Esophagus muscularis mucosa (tissue), 4 donors: ENCODE measurements around the gene MT1X. TPM values are rescaled to one million over a fixed set of nuclear protein-coding genes. Genes with fewer than 3 reads are reported as not detected.

ENCODE experiments used
- DNase-seq: peaks from one replicate; pipeline ENCODE4 v3.0.0-alpha.2; 2017; ENCODE audit errors: extremely low spot score
- H3K27ac ChIP-seq, 4 donors: fragments of 200-600 bp; sonication (generic); replicated peaks in 1 of 4; 1 replicate in 3 of 4; 2 replicates in 1 of 4; pipeline ENCODE4 v1.5.1; 2016 to 2019; ENCODE audit warnings: mild to moderate bottlenecking in 1 of 4
- H3K27me3 ChIP-seq, 4 donors: fragments of 200-600 bp; sonication (generic); one replicate each; pipeline versions ENCODE4 v1.5.1 to v1.6.0; 2016 to 2019
- H3K36me3 ChIP-seq, 4 donors: fragments of 200-600 bp; sonication (generic); one replicate each; pipeline ENCODE4 v1.5.1; 2016 to 2019
- H3K4me1 ChIP-seq, 4 donors: fragments of 200-600 bp; sonication (generic); one replicate each; pipeline ENCODE4 v1.5.1; 2016 to 2019
- H3K4me3 ChIP-seq, 4 donors: fragments of 200-600 bp; sonication (generic); 1 replicate in 2 of 4; 2 replicates in 2 of 4; pipeline ENCODE4 v1.5.1; 2016 to 2019; ENCODE audit warnings: mild to moderate bottlenecking in 4 of 4, moderate library complexity in 1 of 4
- H3K9me3 ChIP-seq, 4 donors: fragments of 200-600 bp; sonication (generic); 1 replicate in 3 of 4; 2 replicates in 1 of 4; pipeline ENCODE4 v1.5.1; 2016 to 2019
- EP300 ChIP-seq: sonication (generic); formaldehyde crosslinking; IDR thresholded peaks from one replicate; pipeline ENCODE4 v1.6.1; 2017; ENCODE audit warnings: antibody characterized with exemption
- POLR2A ChIP-seq: fragments of 450-650 bp; IDR thresholded peaks from one replicate; pipeline ENCODE4 v1.6.1; 2017; ENCODE audit warnings: antibody characterized with exemption, moderate library complexity, mild to moderate bottlenecking, low read depth
- POLR2AphosphoS5 ChIP-seq, 2 donors: sonication (generic); formaldehyde crosslinking; IDR thresholded peaks; one replicate each; pipeline ENCODE4 v1.6.1; 2017; ENCODE audit warnings: antibody characterized with exemption in 2 of 2
- WGBS: methylation state at CpG from one replicate; pipeline ENCODE4 v1.1.5; 2018; 5-methylcytosine and 5-hydroxymethylcytosine counted together
- intact Hi-C: fragments of 100-400 bp; cut with DNase I; formaldehyde crosslinking; loops from one replicate; pipeline ENCODE4 v1.15.1; 2023
- total RNA-seq, 4 donors: library from RNA; depleted of rRNA; stranded (reverse); fragments of >200 nt; gene quantifications; one replicate each; pipeline versions ENCODE4 v1.1.0 to v1.2.1, GENCODE V29; 2016
- TF ChIP-seq, protein P1 (sequence below), 3 experiments: fragments of 200-600 bp in 2 of 3; fragments of 450-650 bp in 1 of 3; sonication (generic) in 2 of 3; IDR thresholded peaks; one replicate each; pipeline ENCODE4 v1.5.1; 2017 to 2019; ENCODE audit warnings: antibody characterized with exemption in 3 of 3, mild to moderate bottlenecking in 2 of 3, moderate library complexity in 1 of 3

The MT1X gene
- total RNA-seq, 4 donors from 2014 or later, result 283 to 1,221 (median 512) TPM

DNA sequence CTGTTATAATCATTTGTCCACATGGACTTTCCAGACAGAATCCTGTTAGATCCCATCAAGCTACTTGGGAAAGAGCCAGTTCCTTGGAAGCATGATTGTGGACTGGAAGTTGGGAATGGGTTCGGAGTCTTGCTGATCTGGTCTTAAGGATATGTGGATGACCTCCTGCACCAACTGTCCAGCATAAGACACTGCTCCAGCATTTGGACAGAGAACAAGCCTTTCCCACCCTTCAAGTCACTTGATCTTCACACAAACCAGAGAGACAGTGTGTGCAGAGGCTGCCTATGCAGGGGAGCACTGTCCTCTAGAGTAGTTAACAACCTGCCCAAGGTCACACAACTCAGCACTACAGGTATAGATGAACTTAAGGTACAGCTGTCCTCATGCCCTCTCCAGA is 36.4 kb upstream of the MT1X start:
- TF ChIP-seq POLR2AphosphoS5 (IDR thresholded peaks at IDR 0.05) (no peak), POLR2A (no peak), EP300 (no peak)
- TF ChIP-seq, protein P1, sequence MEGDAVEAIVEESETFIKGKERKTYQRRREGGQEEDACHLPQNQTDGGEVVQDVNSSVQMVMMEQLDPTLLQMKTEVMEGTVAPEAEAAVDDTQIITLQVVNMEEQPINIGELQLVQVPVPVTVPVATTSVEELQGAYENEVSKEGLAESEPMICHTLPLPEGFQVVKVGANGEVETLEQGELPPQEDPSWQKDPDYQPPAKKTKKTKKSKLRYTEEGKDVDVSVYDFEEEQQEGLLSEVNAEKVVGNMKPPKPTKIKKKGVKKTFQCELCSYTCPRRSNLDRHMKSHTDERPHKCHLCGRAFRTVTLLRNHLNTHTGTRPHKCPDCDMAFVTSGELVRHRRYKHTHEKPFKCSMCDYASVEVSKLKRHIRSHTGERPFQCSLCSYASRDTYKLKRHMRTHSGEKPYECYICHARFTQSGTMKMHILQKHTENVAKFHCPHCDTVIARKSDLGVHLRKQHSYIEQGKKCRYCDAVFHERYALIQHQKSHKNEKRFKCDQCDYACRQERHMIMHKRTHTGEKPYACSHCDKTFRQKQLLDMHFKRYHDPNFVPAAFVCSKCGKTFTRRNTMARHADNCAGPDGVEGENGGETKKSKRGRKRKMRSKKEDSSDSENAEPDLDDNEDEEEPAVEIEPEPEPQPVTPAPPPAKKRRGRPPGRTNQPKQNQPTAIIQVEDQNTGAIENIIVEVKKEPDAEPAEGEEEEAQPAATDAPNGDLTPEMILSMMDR (IDR thresholded peaks at IDR 0.05), result no peak
- Histone ChIP-seq H3K4me3 (no peak overlapping the region), H3K36me3 (no peaks in the 10 kb centered on the region), H3K27me3 (peaks cover 0 to 88% (median 5%) of the 10 kb centered on the region in 4 donors), H3K27ac (no peak overlapping the region), H3K4me1 (peaks cover 0 to 20% (median 14%) of the 10 kb centered on the region in 4 donors), H3K9me3 (no peaks in the 10 kb centered on the region)
- intact Hi-C loops, result no loop called here
- DNase-seq, result no peak
- 10% methylated on average over 1 of the region's 1 CpG for WGBS

DNA sequence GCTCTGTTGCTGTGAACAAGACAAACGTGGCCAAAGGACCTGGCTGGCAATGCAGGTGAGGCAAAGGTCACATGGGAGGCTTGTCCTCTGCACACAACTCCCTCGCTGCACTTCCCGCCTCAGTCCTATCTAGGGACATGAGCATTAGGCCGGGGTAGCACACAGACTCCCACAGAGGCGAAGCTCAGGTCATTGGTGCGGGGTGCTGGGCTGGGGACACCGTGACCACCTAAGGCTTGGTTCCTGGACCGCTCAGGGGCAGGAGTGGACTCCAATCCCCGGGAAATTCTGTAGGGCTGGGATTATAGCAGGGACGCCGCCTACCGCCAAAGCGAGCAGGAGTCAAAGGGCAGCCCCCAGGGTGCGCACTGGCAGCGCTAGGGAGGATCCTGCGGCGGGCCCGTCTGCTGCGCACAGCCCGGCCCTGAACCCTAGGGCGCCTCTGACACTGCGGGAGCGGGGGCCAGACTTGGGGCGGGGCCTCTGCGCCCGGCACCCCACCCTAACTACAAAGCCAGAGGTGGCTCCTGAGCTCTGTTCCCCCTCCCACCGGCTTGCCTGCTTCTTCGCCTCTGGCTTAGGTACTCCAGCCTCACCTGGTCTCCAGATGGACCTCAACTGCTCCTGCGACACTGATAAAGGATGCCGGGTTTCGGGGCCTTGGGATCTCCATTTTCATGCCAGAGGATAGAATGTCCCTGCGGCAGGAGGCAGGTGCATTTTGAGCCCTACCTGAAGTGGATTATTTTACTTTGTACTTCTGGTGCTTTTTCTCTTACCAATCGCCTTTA is 34.4 kb upstream of the MT1X start:
- H3K4me3 ChIP-seq, result no peak overlapping the region
- H3K27ac ChIP-seq, result no peak overlapping the region
- H3K4me1 ChIP-seq, result peaks cover 0 to 15% (median 12%) of the 10 kb centered on the region in 4 donors
- no peaks in the 10 kb centered on the region for H3K9me3 ChIP-seq
- 47% methylated on average over 10 of the region's 33 CpGs for WGBS
- intact Hi-C loops, result no loop called here
- H3K36me3 ChIP-seq, result no peaks in the 10 kb centered on the region
- peaks cover 0 to 81% (median 5%) of the 10 kb centered on the region in 4 donors for H3K27me3 ChIP-seq
- TF ChIP-seq, protein P1 (IDR thresholded peaks at IDR 0.05), result no peak
- TF ChIP-seq EP300 (no peak), POLR2A (no peak), POLR2AphosphoS5 (IDR thresholded peaks at IDR 0.05) (no peak)
- DNase-seq, result no peak

DNA sequence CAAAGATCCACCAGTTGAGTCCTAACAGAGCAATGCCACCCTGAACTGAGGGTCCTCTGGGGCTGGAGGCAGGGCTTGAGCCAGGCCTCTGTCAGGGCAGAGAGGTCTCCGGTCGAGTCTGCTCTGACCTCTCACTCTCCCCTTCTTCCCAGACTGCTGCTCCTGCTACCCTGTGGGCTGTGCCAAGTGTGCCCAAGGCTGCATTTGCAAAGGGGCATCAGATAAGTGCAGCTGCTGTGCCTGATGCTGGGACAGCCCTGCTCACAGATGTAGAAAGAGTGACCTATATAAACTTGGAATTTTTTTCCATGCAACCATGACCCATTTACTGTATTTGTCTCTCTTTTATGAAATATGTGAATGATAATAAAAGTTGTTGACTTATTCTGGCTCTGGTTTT is 33.0 kb upstream of the MT1X start:
- no peaks in the 10 kb centered on the region for H3K9me3 ChIP-seq
- DNase-seq, result no peak
- WGBS, result 100% methylated on average over 2 of the region's 2 CpGs
- no peak overlapping the region for H3K27ac ChIP-seq
- H3K27me3 ChIP-seq, result peaks cover 0 to 67% (median 5%) of the 10 kb centered on the region in 4 donors
- no peak for TF ChIP-seq POLR2AphosphoS5 (IDR thresholded peaks at IDR 0.05)
- no peak for TF ChIP-seq EP300
- no peak for TF ChIP-seq POLR2A
- TF ChIP-seq, protein P1 (IDR thresholded peaks at IDR 0.05), result no peak
- intact Hi-C loops, result no loop called here
- H3K4me1 ChIP-seq, result peaks cover 0 to under 1% (median 0%) of the 10 kb centered on the region in 4 donors
- no peaks in the 10 kb centered on the region for H3K36me3 ChIP-seq
- no peak overlapping the region for H3K4me3 ChIP-seq

DNA sequence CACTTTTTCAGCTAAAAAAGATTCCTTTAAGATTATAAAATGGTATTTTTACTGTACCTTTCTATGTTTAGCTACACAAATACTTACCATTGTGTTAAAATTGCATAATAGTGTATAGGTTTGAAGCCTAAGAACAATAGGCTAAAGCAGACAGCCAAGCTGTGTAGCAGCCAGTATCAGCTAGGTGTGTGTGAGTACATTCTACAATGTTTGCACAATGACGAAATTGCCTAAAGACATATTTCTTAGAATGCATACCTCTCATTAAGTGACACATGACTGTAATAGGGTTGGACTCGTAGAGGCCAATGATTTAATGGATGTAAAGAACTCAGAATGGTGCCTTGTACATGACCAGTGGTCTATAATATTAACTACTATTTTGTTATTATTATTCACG is 32.5 kb upstream of the MT1X start:
- intact Hi-C loops, result no loop called here
- TF ChIP-seq, protein P1 (IDR thresholded peaks at IDR 0.05), result no peak
- TF ChIP-seq EP300, result no peak
- TF ChIP-seq POLR2A, result no peak
- DNase-seq, result no peak
- 79% methylated on average over 3 of the region's 3 CpGs for WGBS
- no peak overlapping the region for H3K27ac ChIP-seq
- H3K36me3 ChIP-seq, result no peaks in the 10 kb centered on the region
- H3K9me3 ChIP-seq, result no peaks in the 10 kb centered on the region
- H3K27me3 ChIP-seq, result peaks cover 0 to 62% (median 5%) of the 10 kb centered on the region in 4 donors
- no peaks in the 10 kb centered on the region for H3K4me1 ChIP-seq
- no peak overlapping the region for H3K4me3 ChIP-seq
